GM19193 (cell line): Measurements from ENCODE around the gene SLC6A2.

ENCODE experiments used
- POLR2A ChIP-seq: IDR thresholded peaks from 4 replicates; pipeline ENCODE4 v1.6.1; 2011; ENCODE audit not compliant: insufficient read depth, insufficient read length; ENCODE audit errors: extremely low read depth

The SLC6A2 gene

DNA sequence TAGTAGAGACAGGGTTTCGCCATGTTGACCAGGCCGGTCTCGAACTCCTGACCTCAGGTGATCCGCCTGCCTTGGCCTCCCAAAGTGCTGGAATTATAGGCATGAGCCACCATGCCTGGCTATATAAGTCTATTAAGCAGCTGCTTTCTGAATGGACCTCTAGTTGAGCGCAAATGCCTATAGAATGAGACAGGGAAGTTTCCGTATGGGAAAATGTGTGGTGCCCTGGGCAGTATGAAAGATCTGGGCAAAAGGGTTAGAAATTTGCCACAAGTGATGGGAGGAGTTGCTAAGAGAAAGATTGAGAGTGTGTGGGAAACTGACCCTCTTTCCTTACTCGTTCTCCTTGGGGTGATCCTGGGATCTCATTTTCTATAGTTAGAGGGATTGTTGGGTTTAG lies 26.3 kb downstream of the SLC6A2 start:
- no peak for TF ChIP-seq POLR2A

- no peak for TF ChIP-seq POLR2A
Observed at GRCh38 chr16:55685973-55686372, 30.2 kb downstream of the SLC6A2 start.

GRCh38 chr16:55686671-55687070 lies 30.9 kb downstream of the SLC6A2 start:
- TF ChIP-seq POLR2A: no peak

DNA sequence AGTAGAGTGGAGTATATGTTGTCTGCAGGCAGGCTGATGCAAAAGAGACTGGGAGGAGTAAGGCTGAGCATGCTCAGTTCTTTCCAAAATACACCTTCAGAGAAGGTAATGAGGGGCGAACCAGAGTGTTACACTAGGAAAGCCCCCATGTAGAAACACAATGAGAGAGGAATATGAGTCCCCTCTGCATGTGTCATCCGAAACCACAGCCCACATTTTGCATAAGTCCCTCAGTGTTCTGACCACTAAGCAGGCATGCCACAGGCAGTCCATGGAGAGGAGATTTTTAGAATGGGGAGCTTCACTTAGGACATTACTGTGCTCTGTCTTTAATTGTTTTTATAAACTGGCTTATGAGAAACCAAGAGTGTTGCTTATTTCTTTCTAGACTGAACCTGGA lies 32.0 kb downstream of the SLC6A2 start:
- no peak for TF ChIP-seq POLR2A

- TF ChIP-seq POLR2A: no peak
Observed at GRCh38 chr16:55690841-55691240, 35.1 kb downstream of the SLC6A2 start.

- no peak for TF ChIP-seq POLR2A
Observed at GRCh38 chr16:55691771-55692170, 36.0 kb downstream of the SLC6A2 start.

DNA sequence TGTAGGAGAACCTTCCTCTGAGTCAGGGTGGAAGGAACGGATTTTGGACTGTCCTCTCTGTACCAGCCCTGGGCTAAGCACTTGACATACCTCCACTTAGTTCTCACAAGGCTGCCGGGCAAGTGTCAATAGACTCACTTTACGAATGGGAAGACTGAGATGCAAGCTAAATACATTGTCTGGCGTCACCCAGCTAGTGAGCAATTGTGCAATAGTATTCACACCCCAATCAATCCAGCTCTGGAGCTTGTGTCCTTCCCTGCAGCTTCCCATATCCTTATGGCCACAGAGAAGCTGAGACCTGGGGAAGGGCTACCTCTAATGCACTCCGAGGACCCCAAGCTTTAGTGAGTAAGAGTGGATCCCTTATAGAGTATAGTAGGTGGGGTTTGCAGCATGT lies 39.8 kb downstream of the SLC6A2 start:
- no peak for TF ChIP-seq POLR2A

GRCh38 chr16:55697867-55698266 lies 42.1 kb downstream of the SLC6A2 start:
- TF ChIP-seq POLR2A: no peak

GRCh38 chr16:55698331-55698730 lies 42.5 kb downstream of the SLC6A2 start:
- no peak for TF ChIP-seq POLR2A

DNA sequence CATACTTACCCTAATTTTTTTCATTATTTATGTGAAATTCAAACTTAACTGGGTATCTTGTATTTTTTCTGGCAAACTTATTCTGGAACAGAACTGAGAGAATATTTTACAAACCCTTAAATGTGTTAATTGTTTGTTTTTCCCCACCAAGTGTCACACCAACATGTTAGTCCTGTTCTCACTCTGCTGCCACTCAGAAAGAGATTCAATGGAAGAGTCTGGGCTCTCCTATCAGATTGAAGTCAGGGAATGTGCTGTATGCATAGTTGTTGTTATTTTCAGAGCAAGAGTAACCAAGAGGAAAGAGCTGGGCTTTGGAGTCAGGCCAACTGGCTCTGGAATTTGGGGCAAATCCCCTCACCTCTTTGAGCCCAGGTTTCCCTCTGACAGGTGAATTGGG lies 43.2 kb downstream of the SLC6A2 start:
- TF ChIP-seq POLR2A: no peak

- no peak for TF ChIP-seq POLR2A
Observed at GRCh38 chr16:55699616-55700015, 43.8 kb downstream of the SLC6A2 start.

DNA sequence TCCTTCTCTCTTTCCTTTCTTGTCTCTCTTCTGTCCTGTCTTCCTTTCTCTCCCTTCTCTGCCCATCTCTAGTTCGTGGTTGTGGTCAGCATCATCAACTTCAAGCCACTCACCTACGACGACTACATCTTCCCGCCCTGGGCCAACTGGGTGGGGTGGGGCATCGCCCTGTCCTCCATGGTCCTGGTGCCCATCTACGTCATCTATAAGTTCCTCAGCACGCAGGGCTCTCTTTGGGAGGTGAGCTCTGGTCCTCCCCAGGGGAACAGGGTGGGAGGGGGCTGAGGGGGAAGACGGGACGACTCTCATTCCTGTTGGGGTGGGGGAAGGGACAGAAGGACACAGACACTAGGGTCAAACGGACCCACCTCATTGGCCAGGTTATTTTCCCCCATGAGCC lies 44.3 kb downstream of the SLC6A2 start:
- TF ChIP-seq POLR2A: no peak

GRCh38 chr16:55700961-55701360 lies 45.2 kb downstream of the SLC6A2 start:
- no peak for TF ChIP-seq POLR2A

GRCh38 chr16:55701442-55702319 lies 45.9 kb downstream of the SLC6A2 start:
- no peak for TF ChIP-seq POLR2A

DNA sequence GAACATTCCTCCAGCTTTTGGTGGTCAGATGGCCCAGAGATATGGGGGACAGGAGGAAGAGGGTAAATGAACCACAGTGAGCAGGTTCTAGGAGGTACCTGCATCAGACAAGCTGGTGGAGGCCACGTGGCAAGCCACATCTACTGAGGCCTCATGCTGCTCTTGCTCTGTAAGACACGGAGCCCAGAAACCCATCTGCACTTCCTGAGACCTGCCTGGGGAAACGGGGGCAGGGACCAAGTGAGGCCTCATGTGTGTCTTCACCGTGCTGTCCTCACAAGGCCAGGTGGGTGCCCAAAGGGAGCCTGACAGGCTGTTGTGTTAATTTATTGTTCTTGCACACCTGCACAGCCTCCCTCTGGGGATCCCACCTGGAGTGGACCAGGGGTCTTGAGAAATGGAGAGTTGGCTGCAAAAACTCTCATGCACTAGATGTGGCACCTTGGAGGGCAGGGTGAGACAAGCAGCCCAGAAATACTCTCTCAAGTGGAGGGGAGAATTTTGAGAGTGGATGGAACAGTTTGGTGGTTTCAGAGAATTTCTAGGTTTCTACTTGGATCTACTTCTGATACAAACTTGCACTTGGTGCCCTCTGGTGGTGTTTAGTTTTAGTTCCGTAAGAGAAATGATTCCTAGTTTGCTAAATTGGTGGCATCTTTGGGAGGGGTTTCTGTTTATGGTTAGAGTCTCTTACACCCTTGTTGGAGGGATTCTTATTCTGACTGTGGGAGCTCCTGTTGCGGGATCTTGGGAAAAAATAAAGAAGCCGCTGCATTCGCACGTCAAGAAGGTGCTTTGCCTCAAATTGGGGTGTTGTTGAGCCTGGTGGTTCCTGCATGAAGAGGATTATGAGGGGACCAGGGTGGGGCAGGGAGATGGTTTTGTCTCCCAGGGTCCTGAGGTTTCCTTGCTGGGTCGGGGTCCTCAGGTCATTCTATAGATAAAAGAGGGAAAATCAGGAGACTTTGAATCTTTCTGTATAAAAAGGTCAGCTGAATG lies 47.5 kb downstream of the SLC6A2 start:
- TF ChIP-seq POLR2A: no peak
